ENCODE data around the gene GFI1. TPM values are rescaled to one million over a fixed set of nuclear protein-coding genes. Genes with fewer than 3 reads are reported as not detected.

GFI1 gene
- total and polyA plus RNA-seq, 2 of the 13 experiments (the other 11 are each of a cell fraction or from before 2014, with no cell fraction given), result 10.3 to 10.5 TPM

DNA sequence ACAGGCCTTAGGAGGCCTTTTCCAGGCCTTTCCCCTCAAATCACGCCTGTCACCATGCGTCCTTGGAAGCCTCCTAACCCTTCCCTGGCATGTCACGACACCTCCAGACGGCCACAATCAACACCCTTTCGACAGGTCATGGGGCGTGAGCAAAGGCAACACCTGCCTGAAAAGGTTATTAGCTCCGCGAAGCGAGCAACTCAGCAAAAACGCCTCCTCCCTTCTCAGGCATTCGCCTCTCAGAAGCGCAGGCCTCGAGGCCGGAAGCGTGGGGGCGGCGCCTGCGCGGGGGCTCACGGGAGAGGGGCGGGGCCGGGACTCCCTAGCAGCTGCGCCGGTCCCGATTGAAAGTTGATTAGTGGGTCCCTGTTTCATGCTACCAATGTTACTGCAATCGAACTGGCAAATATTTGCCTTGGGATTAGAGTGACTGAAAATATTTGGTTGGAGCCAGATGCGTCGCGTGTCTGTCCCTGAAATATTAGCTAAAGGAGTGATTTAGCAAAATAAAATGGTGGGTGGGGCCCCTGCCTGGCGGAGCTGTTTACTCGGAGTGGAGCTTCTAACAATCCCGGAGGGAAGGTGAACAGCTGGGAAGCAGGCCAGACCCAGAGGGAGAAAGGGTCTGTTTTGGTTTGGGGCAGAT, 44.9 kb downstream of the GFI1 start (continued):
- TF ChIP-seq, protein P1, sequence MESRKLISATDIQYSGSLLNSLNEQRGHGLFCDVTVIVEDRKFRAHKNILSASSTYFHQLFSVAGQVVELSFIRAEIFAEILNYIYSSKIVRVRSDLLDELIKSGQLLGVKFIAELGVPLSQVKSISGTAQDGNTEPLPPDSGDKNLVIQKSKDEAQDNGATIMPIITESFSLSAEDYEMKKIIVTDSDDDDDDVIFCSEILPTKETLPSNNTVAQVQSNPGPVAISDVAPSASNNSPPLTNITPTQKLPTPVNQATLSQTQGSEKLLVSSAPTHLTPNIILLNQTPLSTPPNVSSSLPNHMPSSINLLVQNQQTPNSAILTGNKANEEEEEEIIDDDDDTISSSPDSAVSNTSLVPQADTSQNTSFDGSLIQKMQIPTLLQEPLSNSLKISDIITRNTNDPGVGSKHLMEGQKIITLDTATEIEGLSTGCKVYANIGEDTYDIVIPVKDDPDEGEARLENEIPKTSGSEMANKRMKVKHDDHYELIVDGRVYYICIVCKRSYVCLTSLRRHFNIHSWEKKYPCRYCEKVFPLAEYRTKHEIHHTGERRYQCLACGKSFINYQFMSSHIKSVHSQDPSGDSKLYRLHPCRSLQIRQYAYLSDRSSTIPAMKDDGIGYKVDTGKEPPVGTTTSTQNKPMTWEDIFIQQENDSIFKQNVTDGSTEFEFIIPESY (CRISPR knock-in tag; IDR thresholded peaks at IDR 0.05), result no peak; the same call in 1 of the 2 replicates
- no peak for TF ChIP-seq SRSF1 (optimal IDR thresholded peaks at IDR 0.05; ENCODE audit: low read depth, low read length)
- no peak for TF ChIP-seq CC2D1A (CRISPR knock-in tag; IDR thresholded peaks at IDR 0.05)
- TF ChIP-seq ZNF234 (CRISPR knock-in tag; conservative IDR thresholded peaks at IDR 0.05), result no peak
- TF ChIP-seq SMAD3 (CRISPR knock-in tag; IDR thresholded peaks at IDR 0.05), result peak; percentile 67; the same call in 1 of the 2 replicates
- no peak for TF ChIP-seq ZNF672 (CRISPR knock-in tag; IDR thresholded peaks at IDR 0.05)
- peak; percentile 69; the same call in 1 of the 2 replicates for TF ChIP-seq RXRA (CRISPR knock-in tag; IDR thresholded peaks at IDR 0.05)
- TF ChIP-seq, protein P2, sequence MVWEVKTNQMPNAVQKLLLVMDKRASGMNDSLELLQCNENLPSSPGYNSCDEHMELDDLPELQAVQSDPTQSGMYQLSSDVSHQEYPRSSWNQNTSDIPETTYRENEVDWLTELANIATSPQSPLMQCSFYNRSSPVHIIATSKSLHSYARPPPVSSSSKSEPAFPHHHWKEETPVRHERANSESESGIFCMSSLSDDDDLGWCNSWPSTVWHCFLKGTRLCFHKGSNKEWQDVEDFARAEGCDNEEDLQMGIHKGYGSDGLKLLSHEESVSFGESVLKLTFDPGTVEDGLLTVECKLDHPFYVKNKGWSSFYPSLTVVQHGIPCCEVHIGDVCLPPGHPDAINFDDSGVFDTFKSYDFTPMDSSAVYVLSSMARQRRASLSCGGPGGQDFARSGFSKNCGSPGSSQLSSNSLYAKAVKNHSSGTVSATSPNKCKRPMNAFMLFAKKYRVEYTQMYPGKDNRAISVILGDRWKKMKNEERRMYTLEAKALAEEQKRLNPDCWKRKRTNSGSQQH (CRISPR knock-in tag; IDR thresholded peaks at IDR 0.05; ENCODE audit: low read depth), result peak; percentile 65; the same call in 1 of the 2 replicates
- 0 out of 2 replicates have a peak, but pooled peaks have one; percentile 66 for TF ChIP-seq ZNF850 (CRISPR knock-in tag; conservative IDR thresholded peaks at IDR 0.05)
- TF ChIP-seq ZNF333 (CRISPR knock-in tag; IDR thresholded peaks at IDR 0.05; ENCODE audit: borderline replicate concordance), result 0 out of 2 replicates have a peak, but pooled peaks have one; percentile 24
- TF ChIP-seq, protein P3, sequence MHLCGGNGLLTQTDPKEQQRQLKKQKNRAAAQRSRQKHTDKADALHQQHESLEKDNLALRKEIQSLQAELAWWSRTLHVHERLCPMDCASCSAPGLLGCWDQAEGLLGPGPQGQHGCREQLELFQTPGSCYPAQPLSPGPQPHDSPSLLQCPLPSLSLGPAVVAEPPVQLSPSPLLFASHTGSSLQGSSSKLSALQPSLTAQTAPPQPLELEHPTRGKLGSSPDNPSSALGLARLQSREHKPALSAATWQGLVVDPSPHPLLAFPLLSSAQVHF (CRISPR knock-in tag; IDR thresholded peaks at IDR 0.05), result no peak
- TF ChIP-seq ZFP1 (CRISPR knock-in tag; IDR thresholded peaks at IDR 0.05), result no peak
- TF ChIP-seq ELF1 (CRISPR knock-in tag; IDR thresholded peaks at IDR 0.05), result peak; percentile 91
- TF ChIP-seq HMG20A (CRISPR knock-in tag; IDR thresholded peaks at IDR 0.05; ENCODE audit: borderline replicate concordance), result peak; percentile 90
- TF ChIP-seq, protein P4, sequence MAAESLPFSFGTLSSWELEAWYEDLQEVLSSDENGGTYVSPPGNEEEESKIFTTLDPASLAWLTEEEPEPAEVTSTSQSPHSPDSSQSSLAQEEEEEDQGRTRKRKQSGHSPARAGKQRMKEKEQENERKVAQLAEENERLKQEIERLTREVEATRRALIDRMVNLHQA (CRISPR knock-in tag; IDR thresholded peaks at IDR 0.05), result no peak
- TF ChIP-seq, protein P5, sequence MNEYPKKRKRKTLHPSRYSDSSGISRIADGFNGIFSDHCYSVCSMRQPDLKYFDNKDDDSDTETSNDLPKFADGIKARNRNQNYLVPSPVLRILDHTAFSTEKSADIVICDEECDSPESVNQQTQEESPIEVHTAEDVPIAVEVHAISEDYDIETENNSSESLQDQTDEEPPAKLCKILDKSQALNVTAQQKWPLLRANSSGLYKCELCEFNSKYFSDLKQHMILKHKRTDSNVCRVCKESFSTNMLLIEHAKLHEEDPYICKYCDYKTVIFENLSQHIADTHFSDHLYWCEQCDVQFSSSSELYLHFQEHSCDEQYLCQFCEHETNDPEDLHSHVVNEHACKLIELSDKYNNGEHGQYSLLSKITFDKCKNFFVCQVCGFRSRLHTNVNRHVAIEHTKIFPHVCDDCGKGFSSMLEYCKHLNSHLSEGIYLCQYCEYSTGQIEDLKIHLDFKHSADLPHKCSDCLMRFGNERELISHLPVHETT (CRISPR knock-in tag; conservative IDR thresholded peaks at IDR 0.05), result no peak; the same call in 1 of the 2 replicates
- TF ChIP-seq, protein P6, sequence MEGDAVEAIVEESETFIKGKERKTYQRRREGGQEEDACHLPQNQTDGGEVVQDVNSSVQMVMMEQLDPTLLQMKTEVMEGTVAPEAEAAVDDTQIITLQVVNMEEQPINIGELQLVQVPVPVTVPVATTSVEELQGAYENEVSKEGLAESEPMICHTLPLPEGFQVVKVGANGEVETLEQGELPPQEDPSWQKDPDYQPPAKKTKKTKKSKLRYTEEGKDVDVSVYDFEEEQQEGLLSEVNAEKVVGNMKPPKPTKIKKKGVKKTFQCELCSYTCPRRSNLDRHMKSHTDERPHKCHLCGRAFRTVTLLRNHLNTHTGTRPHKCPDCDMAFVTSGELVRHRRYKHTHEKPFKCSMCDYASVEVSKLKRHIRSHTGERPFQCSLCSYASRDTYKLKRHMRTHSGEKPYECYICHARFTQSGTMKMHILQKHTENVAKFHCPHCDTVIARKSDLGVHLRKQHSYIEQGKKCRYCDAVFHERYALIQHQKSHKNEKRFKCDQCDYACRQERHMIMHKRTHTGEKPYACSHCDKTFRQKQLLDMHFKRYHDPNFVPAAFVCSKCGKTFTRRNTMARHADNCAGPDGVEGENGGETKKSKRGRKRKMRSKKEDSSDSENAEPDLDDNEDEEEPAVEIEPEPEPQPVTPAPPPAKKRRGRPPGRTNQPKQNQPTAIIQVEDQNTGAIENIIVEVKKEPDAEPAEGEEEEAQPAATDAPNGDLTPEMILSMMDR (CRISPR knock-in tag; IDR thresholded peaks at IDR 0.05), result no peak
- TF ChIP-seq HNF4A (CRISPR knock-in tag; IDR thresholded peaks at IDR 0.05), result peak; percentile 46
- TF ChIP-seq, protein P7, sequence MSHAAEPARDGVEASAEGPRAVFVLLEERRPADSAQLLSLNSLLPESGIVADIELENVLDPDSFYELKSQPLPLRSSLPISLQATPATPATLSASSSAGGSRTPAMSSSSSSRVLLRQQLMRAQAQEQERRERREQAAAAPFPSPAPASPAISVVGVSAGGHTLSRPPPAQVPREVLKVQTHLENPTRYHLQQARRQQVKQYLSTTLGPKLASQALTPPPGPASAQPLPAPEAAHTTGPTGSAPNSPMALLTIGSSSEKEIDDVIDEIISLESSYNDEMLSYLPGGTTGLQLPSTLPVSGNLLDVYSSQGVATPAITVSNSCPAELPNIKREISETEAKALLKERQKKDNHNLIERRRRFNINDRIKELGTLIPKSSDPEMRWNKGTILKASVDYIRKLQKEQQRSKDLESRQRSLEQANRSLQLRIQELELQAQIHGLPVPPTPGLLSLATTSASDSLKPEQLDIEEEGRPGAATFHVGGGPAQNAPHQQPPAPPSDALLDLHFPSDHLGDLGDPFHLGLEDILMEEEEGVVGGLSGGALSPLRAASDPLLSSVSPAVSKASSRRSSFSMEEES (CRISPR knock-in tag; IDR thresholded peaks at IDR 0.05), result peak; percentile 12
- TF ChIP-seq, protein P8, sequence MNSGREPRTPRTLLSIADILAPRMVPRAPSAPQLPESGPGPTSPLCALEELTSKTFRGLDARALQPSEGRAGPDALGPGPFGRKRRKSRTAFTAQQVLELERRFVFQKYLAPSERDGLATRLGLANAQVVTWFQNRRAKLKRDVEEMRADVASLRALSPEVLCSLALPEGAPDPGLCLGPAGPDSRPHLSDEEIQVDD (CRISPR knock-in tag; IDR thresholded peaks at IDR 0.05; ENCODE audit: borderline replicate concordance), result no peak; the same call in 1 of the 2 replicates
- peak; percentile 96 for TF ChIP-seq KAT8 (CRISPR knock-in tag; IDR thresholded peaks at IDR 0.05)

Data from HepG2 (cell line).